Activated T-helper 2 cell treated with anti-CD3 and anti-CD28 coated beads, Interferon-gamma antibody, Interleukin-2, Interleukin-4, amounts not matched to agents 10 μg/mL and 5 μg/mL and 100 μg/mL, durations not matched to agents 14 hours and 24 hours and 36 hours (primary cell): Measurements from ENCODE around the gene SND1. TPM values are rescaled to one million over a fixed set of nuclear protein-coding genes. Genes with fewer than 3 reads are reported as not detected.
"Not testable (repeated sequence)": the region's sequence is repeated elsewhere in the genome, so short reads cannot be mapped to it uniquely, and the experiment has no call there.

Experiments used
- DNase-seq: peaks from one replicate; pipeline ENCODE4 v3.0.0; 2021; ENCODE audit warnings: low spot score
- H3K27ac Mint-ChIP-seq: one replicate; pipeline ENCODE4 v1.8.0; 2021; ENCODE audit warnings: mixed read lengths
- H3K27me3 Mint-ChIP-seq: one replicate; pipeline ENCODE4 v1.8.0; 2021; ENCODE audit warnings: low read depth, mixed read lengths
- H3K36me3 Mint-ChIP-seq: one replicate; pipeline ENCODE4 v1.8.0; 2021; ENCODE audit warnings: low read depth, mixed read lengths
- H3K4me1 Mint-ChIP-seq: one replicate; pipeline ENCODE4 v1.8.0; 2021; ENCODE audit warnings: low read depth, mixed read lengths
- H3K4me3 Mint-ChIP-seq: one replicate; pipeline ENCODE4 v1.8.0; 2021; ENCODE audit warnings: low read depth, mild to moderate bottlenecking, moderate library complexity, mixed read lengths
- H3K9me3 Mint-ChIP-seq: one replicate; pipeline ENCODE4 v1.8.0; 2021; ENCODE audit warnings: mixed read lengths
- intact Hi-C: fragments of 100-400 bp; cut with micrococcal nuclease; formaldehyde crosslinking; loops from one replicate; pipeline ENCODE4 v1.15.1; 2023
- total RNA-seq: library from RNA; stranded (reverse); gene quantifications from 2 replicates; pipeline ENCODE4 v1.2.3, GENCODE V29; 2022

SND1 gene
- total RNA-seq, 1 donor from 2014 or later: 311 TPM

GRCh38 chr7:127657500-127657899 lies 5.5 kb downstream of the SND1 start:
- intact Hi-C loops: loop anchor here (10.0 kb wide), 1 partner anchor 197 kb away; no protein-coding TSS in a partner anchor
- no peaks in the 10 kb centered on the region for H3K9me3 Mint-ChIP-seq
- H3K27me3 Mint-ChIP-seq: no peaks in the 10 kb centered on the region
- no peak overlapping the region for H3K4me3 Mint-ChIP-seq
- H3K27ac Mint-ChIP-seq: no peak overlapping the region
- no peak for DNase-seq
- H3K36me3 Mint-ChIP-seq: peaks cover 83% of the 10 kb centered on the region
- peaks cover 47% of the 10 kb centered on the region for H3K4me1 Mint-ChIP-seq

GRCh38 chr7:127658970-127659630 lies 7.1 kb downstream of the SND1 start:
- no peak for DNase-seq
- Mint-ChIP-seq H3K9me3 (no peaks in the 10 kb centered on the region), H3K27me3 (no peaks in the 10 kb centered on the region), H3K4me3 (no peak overlapping the region), H3K36me3 (peaks cover 74% of the 10 kb centered on the region), H3K4me1 (peaks cover 42% of the 10 kb centered on the region), H3K27ac (no peak overlapping the region)
- intact Hi-C loops: loop anchor here (10.0 kb wide), 1 partner anchor 196 kb away; no protein-coding TSS in a partner anchor

- Mint-ChIP-seq H3K27me3 (no peaks in the 10 kb centered on the region), H3K4me1 (peaks cover 44% of the 10 kb centered on the region), H3K9me3 (no peaks in the 10 kb centered on the region), H3K36me3 (peaks cover 57% of the 10 kb centered on the region), H3K4me3 (no peak overlapping the region), H3K27ac (no peak overlapping the region)
- intact Hi-C loops: no loop called here
- no peak for DNase-seq
Observed at GRCh38 chr7:127665922-127666321, 13.9 kb downstream of the SND1 start.

GRCh38 chr7:127666602-127667001 lies 14.6 kb downstream of the SND1 start:
- intact Hi-C loops: no loop called here
- no peak overlapping the region for H3K4me3 Mint-ChIP-seq

GRCh38 chr7:127667017-127667670 lies 15.2 kb downstream of the SND1 start:
- Mint-ChIP-seq H3K4me1 (peaks cover 44% of the 10 kb centered on the region), H3K9me3 (no peaks in the 10 kb centered on the region), H3K27me3 (no peaks in the 10 kb centered on the region), H3K27ac (peak overlapping the region; percentile 90), H3K4me3 (no peak overlapping the region), H3K36me3 (peaks cover 56% of the 10 kb centered on the region)
- DNase-seq: no peak
- intact Hi-C loops: no loop called here

More at GRCh38 chr7:127666602-127667001, 14.6 kb downstream of the SND1 start:
- Mint-ChIP-seq H3K9me3 (no peaks in the 10 kb centered on the region), H3K27me3 (no peaks in the 10 kb centered on the region), H3K27ac (peak overlapping the region; percentile 40), H3K4me1 (peaks cover 44% of the 10 kb centered on the region), H3K36me3 (peaks cover 55% of the 10 kb centered on the region)
- no peak for DNase-seq

GRCh38 chr7:127667759-127668530 lies 16.0 kb downstream of the SND1 start:
- H3K27ac Mint-ChIP-seq: peak overlapping the region; percentile 90
- intact Hi-C loops: no loop called here
- peaks cover 44% of the 10 kb centered on the region for H3K4me1 Mint-ChIP-seq
- H3K27me3 Mint-ChIP-seq: no peaks in the 10 kb centered on the region
- no peak overlapping the region for H3K4me3 Mint-ChIP-seq
- peaks cover 56% of the 10 kb centered on the region for H3K36me3 Mint-ChIP-seq
- DNase-seq: no peak
- no peaks in the 10 kb centered on the region for H3K9me3 Mint-ChIP-seq

- Mint-ChIP-seq H3K27me3 (no peaks in the 10 kb centered on the region), H3K36me3 (peaks cover 52% of the 10 kb centered on the region), H3K4me3 (no peak overlapping the region), H3K27ac (no peak overlapping the region), H3K9me3 (no peaks in the 10 kb centered on the region), H3K4me1 (peaks cover 38% of the 10 kb centered on the region)
- intact Hi-C loops: no loop called here
- DNase-seq: no peak
Observed at GRCh38 chr7:127671341-127671740, 19.3 kb downstream of the SND1 start.

- Mint-ChIP-seq H3K27ac (peak overlapping the region; percentile 55), H3K9me3 (no peaks in the 10 kb centered on the region), H3K4me3 (no peak overlapping the region), H3K36me3 (peaks cover 63% of the 10 kb centered on the region), H3K4me1 (peaks cover 31% of the 10 kb centered on the region), H3K27me3 (no peaks in the 10 kb centered on the region)
- intact Hi-C loops: no loop called here
- no peak for DNase-seq
Observed at GRCh38 chr7:127673902-127674301, 21.9 kb downstream of the SND1 start.

- Mint-ChIP-seq H3K4me3 (no peak overlapping the region), H3K27ac (no peak overlapping the region), H3K36me3 (peaks cover 64% of the 10 kb centered on the region), H3K9me3 (peaks cover under 1% of the 10 kb centered on the region), H3K27me3 (no peaks in the 10 kb centered on the region), H3K4me1 (peaks cover 31% of the 10 kb centered on the region)
- DNase-seq: no peak
- intact Hi-C loops: no loop called here
Observed at GRCh38 chr7:127674361-127674760, 22.4 kb downstream of the SND1 start.

- Mint-ChIP-seq H3K4me1 (peaks cover 33% of the 10 kb centered on the region), H3K36me3 (peaks cover 66% of the 10 kb centered on the region)
- H3K27ac Mint-ChIP-seq, intact Hi-C loops, H3K9me3 Mint-ChIP-seq, H3K4me3 Mint-ChIP-seq, DNase-seq, H3K27me3 Mint-ChIP-seq: not testable (repeated sequence)
Observed at GRCh38 chr7:127674923-127675322, 22.9 kb downstream of the SND1 start.

- H3K4me1 Mint-ChIP-seq: peaks cover 33% of the 10 kb centered on the region
- DNase-seq: no peak
- H3K9me3 Mint-ChIP-seq: peaks cover 13% of the 10 kb centered on the region
- peaks cover 68% of the 10 kb centered on the region for H3K36me3 Mint-ChIP-seq
- no peaks in the 10 kb centered on the region for H3K27me3 Mint-ChIP-seq
- no peak overlapping the region for H3K4me3 Mint-ChIP-seq
- intact Hi-C loops: no loop called here
- H3K27ac Mint-ChIP-seq: no peak overlapping the region
Observed at GRCh38 chr7:127675721-127676120, 23.7 kb downstream of the SND1 start.

GRCh38 chr7:127677433-127678230 lies 25.6 kb downstream of the SND1 start:
- no peak for DNase-seq
- Mint-ChIP-seq H3K4me1 (peaks cover 42% of the 10 kb centered on the region), H3K27me3 (no peaks in the 10 kb centered on the region), H3K36me3 (peaks cover 73% of the 10 kb centered on the region), H3K9me3 (peaks cover 16% of the 10 kb centered on the region), H3K4me3 (no peak overlapping the region), H3K27ac (no peak overlapping the region)
- intact Hi-C loops: no loop called here
